GM23338 (cell line): ENCODE data around the gene C1QTNF5.
A peak's percentile ranks its signal among the peaks of the same experiment; 100 is the strongest.

Experiments
- CTCF ChIP-seq, 2 experiments: fragments of 200-600 bp in 1 of 2; sonication (generic) in 1 of 2; conservative IDR thresholded peaks; 2 replicates each; pipeline versions ENCODE4 v1.5.1 to v1.6.1; 2016 to 2017; ENCODE audit warnings: antibody characterized with exemption in 2 of 2, low read depth in 2 of 2, mild to moderate bottlenecking in 2 of 2, moderate library complexity in 1 of 2
- ETS1 ChIP-seq: IDR thresholded peaks from 2 replicates; pipeline ENCODE4 v1.6.1; 2016; ENCODE audit warnings: antibody characterized with exemption
- EZH2 ChIP-seq: fragments of 200-600 bp; sonication (generic); IDR thresholded peaks from one replicate; pipeline ENCODE4 v1.8.0; 2017; ENCODE audit warnings: antibody characterized with exemption, mild to moderate bottlenecking, low read depth; ENCODE audit not compliant: unreplicated experiment
- JUNB ChIP-seq: IDR thresholded peaks from one replicate; pipeline ENCODE4 v1.6.1; 2016; ENCODE audit warnings: antibody characterized with exemption; ENCODE audit not compliant: unreplicated experiment
- POLR2AphosphoS5 ChIP-seq: IDR thresholded peaks from 2 replicates; pipeline ENCODE4 v1.6.1; 2016; ENCODE audit warnings: antibody characterized with exemption, low read depth
- REST ChIP-seq: IDR thresholded peaks from one replicate; pipeline ENCODE4 v1.6.1; 2018; ENCODE audit warnings: antibody characterized with exemption; ENCODE audit not compliant: unreplicated experiment

GRCh38 chr11:119381181-119381988, 40.7 kb upstream of the C1QTNF5 start, which contains the start of gene USP2:
- TF ChIP-seq POLR2AphosphoS5 (no peak), CTCF (conservative IDR thresholded peaks at IDR 0.05; ENCODE audit: low read depth in 2 of 2) (peak; percentile 71 to 83), EZH2 (no peak), REST (no peak), JUNB (no peak), ETS1 (no peak)
